Measurements from ENCODE around the gene FPR1. TPM values are rescaled to one million over a fixed set of nuclear protein-coding genes. Genes with fewer than 3 reads are reported as not detected.
"Not testable (repeated sequence)": the region's sequence is repeated elsewhere in the genome, so short reads cannot be mapped to it uniquely, and the experiment has no call there.

Gene FPR1
- total and polyA plus RNA-seq, 4 donors = 5.2 to 19.4 (median 9.4) TPM

- no peak overlapping the region for H3K27ac ChIP-seq (ENCODE audit: low read depth, low read length)
- peaks cover 4% of the 10 kb centered on the region for H3K4me1 ChIP-seq (ENCODE audit: control insufficient read depth, insufficient read depth, low read length)
- no peak overlapping the region for H3K4me3 ChIP-seq (ENCODE audit: low read depth, low read length)
- no peak for DNase-seq (ENCODE audit: low read depth in 4 of 6, low spot score in 6 of 6)
- H3K27me3 ChIP-seq (ENCODE audit: control insufficient read depth, insufficient read depth, low read length) = peaks cover 18% of the 10 kb centered on the region
- WGBS (ENCODE audit: insufficient coverage) = no CpG with 5 or more reads among the region's 2 CpGs
- no peaks in the 10 kb centered on the region for H3K36me3 ChIP-seq (ENCODE audit: control insufficient read depth, insufficient read depth, low read length)
- no peaks in the 10 kb centered on the region for H3K9me3 ChIP-seq (ENCODE audit: control insufficient read depth, insufficient read depth, low read length)
These were observed 28.6 kb upstream of the FPR1 start for GRCh38 chr19:51780270-51780669.

- H3K4me3 ChIP-seq (ENCODE audit: low read depth, low read length) = no peak overlapping the region
- no peaks in the 10 kb centered on the region for H3K9me3 ChIP-seq (ENCODE audit: control insufficient read depth, insufficient read depth, low read length)
- H3K27ac ChIP-seq (ENCODE audit: low read depth, low read length) = no peak overlapping the region
- H3K36me3 ChIP-seq (ENCODE audit: control insufficient read depth, insufficient read depth, low read length) = no peaks in the 10 kb centered on the region
- no CpG with 5 or more reads among the region's 2 CpGs for WGBS (ENCODE audit: insufficient coverage)
- DNase-seq (ENCODE audit: low read depth in 4 of 6, low spot score in 6 of 6) = no peak
- peaks cover 15% of the 10 kb centered on the region for H3K27me3 ChIP-seq (ENCODE audit: control insufficient read depth, insufficient read depth, low read length)
- H3K4me1 ChIP-seq (ENCODE audit: control insufficient read depth, insufficient read depth, low read length) = peaks cover 4% of the 10 kb centered on the region
These were observed 28.0 kb upstream of the FPR1 start for GRCh38 chr19:51779703-51780102.

GRCh38 chr19:51779181-51779580 is 27.5 kb upstream of the FPR1 start:
- Histone ChIP-seq H3K4me1 (ENCODE audit: control insufficient read depth, insufficient read depth, low read length) (peaks cover 4% of the 10 kb centered on the region), H3K27ac (ENCODE audit: low read depth, low read length) (no peak overlapping the region), H3K4me3 (ENCODE audit: low read depth, low read length) (no peak overlapping the region), H3K36me3 (ENCODE audit: control insufficient read depth, insufficient read depth, low read length) (no peaks in the 10 kb centered on the region), H3K27me3 (ENCODE audit: control insufficient read depth, insufficient read depth, low read length) (peaks cover 15% of the 10 kb centered on the region), H3K9me3 (ENCODE audit: control insufficient read depth, insufficient read depth, low read length) (no peaks in the 10 kb centered on the region)
- WGBS (ENCODE audit: insufficient coverage) = no CpG with 5 or more reads among the region's 1 CpG
- DNase-seq (ENCODE audit: low read depth in 4 of 6, low spot score in 6 of 6) = no peak

GRCh38 chr19:51777570-51778462 is 26.1 kb upstream of the FPR1 start:
- no peaks in the 10 kb centered on the region for H3K36me3 ChIP-seq (ENCODE audit: control insufficient read depth, insufficient read depth, low read length)
- no peak overlapping the region for H3K4me3 ChIP-seq (ENCODE audit: low read depth, low read length)
- H3K27ac ChIP-seq (ENCODE audit: low read depth, low read length) = no peak overlapping the region
- peaks cover 15% of the 10 kb centered on the region for H3K27me3 ChIP-seq (ENCODE audit: control insufficient read depth, insufficient read depth, low read length)
- 28% methylated on average over 13 of the region's 23 CpGs for WGBS (ENCODE audit: insufficient coverage)
- H3K4me1 ChIP-seq (ENCODE audit: control insufficient read depth, insufficient read depth, low read length) = peaks cover 4% of the 10 kb centered on the region
- DNase-seq (ENCODE audit: low read depth in 4 of 6, low spot score in 6 of 6) = peak; percentile 35 to 95 (median 74)
- no peaks in the 10 kb centered on the region for H3K9me3 ChIP-seq (ENCODE audit: control insufficient read depth, insufficient read depth, low read length)

- H3K27me3 ChIP-seq (ENCODE audit: control insufficient read depth, insufficient read depth, low read length) = peaks cover 17% of the 10 kb centered on the region
These were observed 24.9 kb upstream of the FPR1 start for GRCh38 chr19:51776561-51776960.

GRCh38 chr19:51772977-51773376 is 21.3 kb upstream of the FPR1 start:
- no peak overlapping the region for H3K27ac ChIP-seq (ENCODE audit: low read depth, low read length)
- WGBS (ENCODE audit: insufficient coverage) = 65% methylated on average over 2 of the region's 6 CpGs

More at GRCh38 chr19:51776561-51776960, 24.9 kb upstream of the FPR1 start:
- not testable (repeated sequence) for H3K9me3 ChIP-seq (ENCODE audit: control insufficient read depth, insufficient read depth, low read length); H3K4me3 ChIP-seq (ENCODE audit: low read depth, low read length); H3K4me1 ChIP-seq (ENCODE audit: control insufficient read depth, insufficient read depth, low read length); H3K27ac ChIP-seq (ENCODE audit: low read depth, low read length); DNase-seq (ENCODE audit: low read depth in 4 of 6, low spot score in 6 of 6); H3K36me3 ChIP-seq (ENCODE audit: control insufficient read depth, insufficient read depth, low read length)
- WGBS (ENCODE audit: insufficient coverage) = 100% methylated on average over 1 of the region's 1 CpG

GRCh38 chr19:51771376-51772130 is 19.9 kb upstream of the FPR1 start:
- H3K36me3 ChIP-seq (ENCODE audit: control insufficient read depth, insufficient read depth, low read length) = no peaks in the 10 kb centered on the region
- peaks cover 2% of the 10 kb centered on the region for H3K27me3 ChIP-seq (ENCODE audit: control insufficient read depth, insufficient read depth, low read length)
- 72% methylated on average over 9 of the region's 10 CpGs for WGBS (ENCODE audit: insufficient coverage)
- no peaks in the 10 kb centered on the region for H3K9me3 ChIP-seq (ENCODE audit: control insufficient read depth, insufficient read depth, low read length)
- H3K27ac ChIP-seq (ENCODE audit: low read depth, low read length) = no peak overlapping the region
- no peak overlapping the region for H3K4me3 ChIP-seq (ENCODE audit: low read depth, low read length)
- no peak for DNase-seq (ENCODE audit: low read depth in 4 of 6, low spot score in 6 of 6)
- no peaks in the 10 kb centered on the region for H3K4me1 ChIP-seq (ENCODE audit: control insufficient read depth, insufficient read depth, low read length)

More at GRCh38 chr19:51772977-51773376, 21.3 kb upstream of the FPR1 start:
- Histone ChIP-seq H3K27me3 (ENCODE audit: control insufficient read depth, insufficient read depth, low read length) (peaks cover 2% of the 10 kb centered on the region), H3K4me3 (ENCODE audit: low read depth, low read length) (no peak overlapping the region), H3K36me3 (ENCODE audit: control insufficient read depth, insufficient read depth, low read length) (no peaks in the 10 kb centered on the region), H3K9me3 (ENCODE audit: control insufficient read depth, insufficient read depth, low read length) (no peaks in the 10 kb centered on the region), H3K4me1 (ENCODE audit: control insufficient read depth, insufficient read depth, low read length) (peaks cover 4% of the 10 kb centered on the region)
- DNase-seq (ENCODE audit: low read depth in 4 of 6, low spot score in 6 of 6) = no peak

- Histone ChIP-seq H3K9me3 (ENCODE audit: control insufficient read depth, insufficient read depth, low read length) (no peaks in the 10 kb centered on the region), H3K27ac (ENCODE audit: low read depth, low read length) (no peak overlapping the region), H3K4me3 (ENCODE audit: low read depth, low read length) (no peak overlapping the region), H3K4me1 (ENCODE audit: control insufficient read depth, insufficient read depth, low read length) (no peaks in the 10 kb centered on the region), H3K36me3 (ENCODE audit: control insufficient read depth, insufficient read depth, low read length) (no peaks in the 10 kb centered on the region), H3K27me3 (ENCODE audit: control insufficient read depth, insufficient read depth, low read length) (no peaks in the 10 kb centered on the region)
- 63% methylated on average over 5 of the region's 5 CpGs for WGBS (ENCODE audit: insufficient coverage)
- peak in 1 of 6 donors; percentile 1 for DNase-seq (ENCODE audit: low read depth in 4 of 6, low spot score in 6 of 6)
These were observed 14.8 kb upstream of the FPR1 start for GRCh38 chr19:51766461-51766860.

- Histone ChIP-seq H3K9me3 (ENCODE audit: control insufficient read depth, insufficient read depth, low read length) (no peaks in the 10 kb centered on the region), H3K4me3 (ENCODE audit: low read depth, low read length) (no peak overlapping the region), H3K27me3 (ENCODE audit: control insufficient read depth, insufficient read depth, low read length) (no peaks in the 10 kb centered on the region), H3K36me3 (ENCODE audit: control insufficient read depth, insufficient read depth, low read length) (no peaks in the 10 kb centered on the region), H3K27ac (ENCODE audit: low read depth, low read length) (no peak overlapping the region), H3K4me1 (ENCODE audit: control insufficient read depth, insufficient read depth, low read length) (no peaks in the 10 kb centered on the region)
- WGBS (ENCODE audit: insufficient coverage) = 67% methylated on average over 1 of the region's 5 CpGs
- DNase-seq (ENCODE audit: low read depth in 4 of 6, low spot score in 6 of 6) = no peak
These were observed 13.4 kb upstream of the FPR1 start for GRCh38 chr19:51765086-51765485.
